ENCODE measurements around the gene RAB3C.

- no peak for TF ChIP-seq CTCF (conservative IDR thresholded peaks at IDR 0.05; ENCODE audit: low read length)
- TF ChIP-seq EZH2phosphoT487 (IDR thresholded peaks at IDR 0.05; ENCODE audit: borderline replicate concordance) = no peak
These were observed 34.4 kb downstream of the RAB3C start for GRCh38 chr5:58617241-58617640.
